ENCODE data around the gene ANKRD40. TPM values are rescaled to one million over a fixed set of nuclear protein-coding genes. Genes with fewer than 3 reads are reported as not detected.

Gene ANKRD40
- total RNA-seq, 1 donor from 2014 or later: 40.8 TPM

GRCh38 chr17:50689251-50689650 is 18.5 kb downstream of the ANKRD40 start:
- Mint-ChIP-seq H3K4me3 (ENCODE audit: unreplicated experiment) (no peak overlapping the region), H3K27me3 (ENCODE audit: unreplicated experiment) (peaks cover 4% of the 10 kb centered on the region), H3K9me3 (ENCODE audit: unreplicated experiment) (peaks cover 4% of the 10 kb centered on the region), H3K4me1 (ENCODE audit: low read depth, unreplicated experiment) (peaks cover 39% of the 10 kb centered on the region), H3K27ac (ENCODE audit: unreplicated experiment) (no peak overlapping the region), H3K36me3 (ENCODE audit: unreplicated experiment) (no peaks in the 10 kb centered on the region)
- DNase-seq: peak; percentile 39
- TF ChIP-seq CTCF (IDR thresholded peaks at IDR 0.05; ENCODE audit: partially characterized antibody, unreplicated experiment): no peak

GRCh38 chr17:50688245-50688644 is 19.5 kb downstream of the ANKRD40 start:
- Mint-ChIP-seq H3K36me3 (ENCODE audit: unreplicated experiment) (no peaks in the 10 kb centered on the region), H3K9me3 (ENCODE audit: unreplicated experiment) (peaks cover 4% of the 10 kb centered on the region), H3K4me3 (ENCODE audit: unreplicated experiment) (no peak overlapping the region), H3K27ac (ENCODE audit: unreplicated experiment) (no peak overlapping the region), H3K4me1 (ENCODE audit: low read depth, unreplicated experiment) (peaks cover 35% of the 10 kb centered on the region), H3K27me3 (ENCODE audit: unreplicated experiment) (peaks cover 4% of the 10 kb centered on the region)
- no peak for TF ChIP-seq CTCF (IDR thresholded peaks at IDR 0.05; ENCODE audit: partially characterized antibody, unreplicated experiment)
- DNase-seq: no peak

GRCh38 chr17:50687200-50688066 is 20.3 kb downstream of the ANKRD40 start:
- peaks cover 4% of the 10 kb centered on the region for H3K27me3 Mint-ChIP-seq (ENCODE audit: unreplicated experiment)
- H3K27ac Mint-ChIP-seq (ENCODE audit: unreplicated experiment): no peak overlapping the region
- no peak for DNase-seq
- TF ChIP-seq CTCF (IDR thresholded peaks at IDR 0.05; ENCODE audit: partially characterized antibody, unreplicated experiment): no peak
- no peaks in the 10 kb centered on the region for H3K36me3 Mint-ChIP-seq (ENCODE audit: unreplicated experiment)
- peaks cover 6% of the 10 kb centered on the region for H3K9me3 Mint-ChIP-seq (ENCODE audit: unreplicated experiment)
- H3K4me1 Mint-ChIP-seq (ENCODE audit: low read depth, unreplicated experiment): peaks cover 29% of the 10 kb centered on the region
- no peak overlapping the region for H3K4me3 Mint-ChIP-seq (ENCODE audit: unreplicated experiment)

GRCh38 chr17:50686494-50687199 is 21.1 kb downstream of the ANKRD40 start:
- Mint-ChIP-seq H3K4me1 (ENCODE audit: low read depth, unreplicated experiment) (peaks cover 24% of the 10 kb centered on the region), H3K4me3 (ENCODE audit: unreplicated experiment) (no peak overlapping the region), H3K9me3 (ENCODE audit: unreplicated experiment) (peaks cover 7% of the 10 kb centered on the region), H3K36me3 (ENCODE audit: unreplicated experiment) (no peaks in the 10 kb centered on the region), H3K27me3 (ENCODE audit: unreplicated experiment) (peaks cover 4% of the 10 kb centered on the region), H3K27ac (ENCODE audit: unreplicated experiment) (no peak overlapping the region)
- no peak for TF ChIP-seq CTCF (IDR thresholded peaks at IDR 0.05; ENCODE audit: partially characterized antibody, unreplicated experiment)
- no peak for DNase-seq

Measured in glutamatergic neuron (in vitro differentiated cells).